GM10847 (cell line): ENCODE measurements around the gene PFKL.

Source experiments
- POLR2A ChIP-seq: IDR thresholded peaks from 2 replicates; pipeline ENCODE4 v1.6.1; 2011; ENCODE audit not compliant: insufficient read length; ENCODE audit errors: extremely low read depth

The PFKL gene

DNA sequence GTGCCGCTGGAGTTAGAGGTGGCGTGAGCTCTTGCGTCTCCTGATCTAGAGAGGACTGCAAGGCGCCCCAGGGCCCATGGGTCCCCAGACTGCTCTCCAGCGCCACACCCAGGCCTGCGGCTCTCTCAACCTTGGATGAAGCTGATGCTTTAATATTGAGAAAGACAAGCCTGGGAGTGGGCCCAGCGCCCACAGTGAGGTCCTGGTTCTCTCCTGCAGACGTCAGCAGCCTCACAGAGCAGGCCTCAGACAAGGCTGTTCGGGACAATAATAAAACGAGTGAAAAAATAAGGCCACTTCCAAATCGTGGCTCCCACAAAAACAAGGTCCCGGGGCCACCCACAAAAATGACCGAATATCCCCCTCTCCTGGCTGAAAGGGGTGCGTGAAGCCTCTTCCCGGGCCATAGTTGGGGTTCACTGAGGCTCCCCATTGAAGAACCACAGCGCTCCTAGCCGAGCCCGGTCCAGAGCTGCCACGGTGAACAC lies 32.2 kb upstream of the PFKL start:
- no peak for TF ChIP-seq POLR2A

DNA sequence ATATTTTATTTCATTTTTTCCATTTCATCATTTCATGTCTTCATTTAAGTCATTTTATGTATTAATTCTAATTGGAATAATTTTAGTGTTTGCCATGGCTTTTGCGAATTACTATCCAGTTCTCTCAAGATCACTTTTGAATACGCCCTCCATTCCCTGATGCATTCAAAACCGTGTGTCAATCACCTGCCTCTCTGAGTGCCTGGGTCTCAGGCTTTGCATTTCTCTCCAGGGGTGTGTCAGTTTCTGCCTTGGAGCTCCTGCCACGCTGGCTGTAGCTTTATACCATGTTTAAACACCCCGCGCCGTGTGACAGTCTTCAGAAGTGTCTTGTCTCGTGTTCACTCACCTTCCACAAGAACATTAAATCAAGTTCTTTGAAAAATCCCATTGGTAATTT lies 30.8 kb upstream of the PFKL start:
- no peak for TF ChIP-seq POLR2A

DNA sequence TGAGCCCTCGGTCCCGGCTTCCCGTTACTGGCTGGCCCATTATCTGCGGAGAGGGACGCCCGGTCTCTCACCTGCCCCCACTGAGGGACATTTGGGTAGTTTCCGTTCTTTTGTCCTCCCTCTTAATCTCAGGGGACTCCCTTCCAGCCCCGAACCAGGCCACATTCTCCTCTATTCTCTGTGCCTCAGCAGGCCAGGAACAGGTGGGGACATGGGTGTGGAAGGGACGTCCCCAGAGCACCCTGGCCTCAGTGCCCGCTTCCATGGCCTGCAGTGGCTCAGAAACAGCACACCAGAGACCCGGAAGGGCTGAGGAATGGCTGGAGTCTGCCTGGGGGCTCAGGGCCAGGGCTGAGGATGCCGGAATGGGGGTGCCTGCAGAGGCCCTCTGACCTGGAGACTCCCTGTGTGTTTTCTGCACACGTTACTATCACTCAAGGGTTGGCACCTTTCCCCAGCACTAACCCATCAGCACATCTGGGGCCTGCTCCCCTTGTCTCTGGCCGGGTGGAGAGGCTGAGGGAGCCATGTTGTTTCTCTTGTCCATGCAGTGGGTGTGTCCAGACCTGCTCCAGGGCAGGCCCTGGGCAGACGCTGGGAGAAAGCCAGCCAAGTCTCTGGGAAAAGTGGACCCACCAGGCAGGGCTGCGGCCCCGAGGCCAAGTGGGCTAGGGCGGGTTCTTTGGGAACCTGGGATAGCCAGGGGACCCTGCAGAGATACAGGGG lies 28.1 kb upstream of the PFKL start:
- TF ChIP-seq POLR2A: no peak

DNA sequence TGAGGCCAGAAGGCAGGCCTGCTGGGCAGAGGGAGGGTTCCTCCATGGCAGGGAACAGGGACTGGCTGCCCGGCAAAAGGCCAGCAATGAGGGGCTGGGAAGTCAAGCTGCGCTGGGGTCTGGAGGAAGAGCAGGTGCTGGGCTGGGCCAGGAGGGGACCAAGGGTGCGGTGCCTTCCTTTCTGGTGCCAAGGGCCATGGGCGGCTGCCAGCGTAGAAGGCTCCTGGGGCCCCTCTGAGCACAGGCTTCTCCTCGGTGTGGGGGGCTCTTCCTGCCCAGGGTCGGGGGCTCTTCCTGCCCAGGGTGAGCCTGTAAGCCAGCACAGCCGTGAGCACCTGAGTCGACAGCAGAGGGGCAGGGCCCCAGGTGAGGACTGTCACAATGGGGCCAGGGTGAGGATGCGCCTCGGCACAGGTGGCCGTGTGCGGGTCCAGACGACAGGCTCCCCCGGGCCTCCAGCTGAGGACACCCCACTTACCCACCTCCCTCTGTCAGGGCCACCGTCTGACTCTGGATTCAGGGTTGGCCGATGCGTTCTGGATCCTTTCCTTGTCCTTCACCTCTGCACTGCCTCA lies 27.5 kb upstream of the PFKL start:
- TF ChIP-seq POLR2A: no peak

DNA sequence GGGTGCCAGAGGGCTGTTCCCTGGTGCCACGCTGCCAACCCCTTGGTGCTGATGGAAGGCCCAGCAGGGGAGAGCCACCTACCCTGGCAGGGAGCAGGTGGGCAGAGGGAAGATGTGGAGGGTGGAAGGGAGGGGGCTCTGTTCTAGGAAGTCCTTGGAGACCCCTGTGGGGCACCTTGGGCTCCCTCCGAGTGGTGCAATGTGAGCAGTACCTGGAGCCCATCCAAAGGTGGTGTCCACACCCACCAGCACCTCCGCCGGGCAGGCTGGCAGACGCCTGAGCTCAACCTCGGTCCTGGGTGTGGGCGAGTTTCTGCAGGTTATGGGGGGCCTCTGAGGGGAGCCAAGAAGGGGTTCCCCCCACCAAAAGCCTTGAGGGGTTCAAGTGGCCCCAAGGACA lies 26.8 kb upstream of the PFKL start:
- no peak for TF ChIP-seq POLR2A

DNA sequence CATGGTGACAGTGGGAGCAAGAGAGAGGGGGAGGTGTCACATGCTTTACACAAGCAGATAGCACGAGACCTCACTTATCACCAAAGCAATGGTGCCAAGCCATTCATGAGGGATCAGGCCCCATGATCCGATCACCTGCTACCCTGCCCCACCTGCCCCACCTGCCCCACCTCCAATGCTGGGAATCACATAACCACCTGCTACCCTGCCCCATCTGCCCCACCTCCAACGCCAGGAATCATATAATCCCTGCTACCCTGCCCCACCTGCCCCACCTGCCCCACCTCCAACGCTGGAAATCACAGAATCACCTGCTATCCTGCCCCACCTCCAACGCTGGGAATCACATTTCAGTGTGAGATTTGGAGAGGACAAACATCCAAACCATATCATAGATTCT lies 24.8 kb upstream of the PFKL start:
- TF ChIP-seq POLR2A: no peak

DNA sequence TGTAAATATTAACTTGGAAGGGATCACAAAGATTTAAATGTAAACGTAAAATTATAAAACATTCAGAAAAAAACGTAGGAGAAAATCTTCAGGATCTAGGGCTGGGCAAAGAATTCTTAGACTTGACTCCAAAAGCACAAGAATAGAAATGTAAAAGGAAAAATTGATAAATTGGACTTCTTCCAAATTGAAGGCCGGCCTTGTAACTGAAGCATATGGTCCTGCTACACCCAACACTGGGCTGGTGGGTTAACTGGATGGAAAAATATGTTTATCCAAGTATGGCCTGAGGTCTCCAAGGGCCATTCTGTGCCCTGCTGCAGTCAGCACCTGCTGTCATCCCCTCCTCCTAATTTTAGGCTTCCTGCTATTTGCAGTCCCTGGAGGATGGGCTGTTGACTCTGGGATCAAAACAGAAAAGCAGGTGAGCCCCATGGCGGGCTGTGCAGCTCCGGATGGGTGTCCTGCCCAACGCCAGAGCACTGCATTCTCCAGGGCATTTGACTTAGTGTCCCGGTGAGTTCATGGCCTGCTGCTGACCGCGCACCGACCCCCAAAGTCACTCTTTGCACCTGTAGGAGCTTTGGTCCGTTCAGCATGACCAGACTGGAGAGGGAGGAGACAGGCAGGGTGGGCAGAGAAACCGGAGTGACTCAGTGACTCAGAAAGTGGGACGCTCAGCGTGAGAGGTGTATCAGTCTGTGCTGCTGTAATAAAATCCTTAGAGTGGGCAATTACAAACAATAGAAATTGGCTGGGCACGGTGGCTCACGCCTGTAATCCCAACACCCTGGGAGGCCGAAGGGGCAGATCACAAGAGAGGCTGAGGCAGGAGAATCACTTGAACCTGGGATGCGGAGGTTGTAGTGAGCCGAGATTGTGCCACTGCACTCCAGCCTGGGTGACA lies 20.2 kb upstream of the PFKL start:
- no peak for TF ChIP-seq POLR2A

DNA sequence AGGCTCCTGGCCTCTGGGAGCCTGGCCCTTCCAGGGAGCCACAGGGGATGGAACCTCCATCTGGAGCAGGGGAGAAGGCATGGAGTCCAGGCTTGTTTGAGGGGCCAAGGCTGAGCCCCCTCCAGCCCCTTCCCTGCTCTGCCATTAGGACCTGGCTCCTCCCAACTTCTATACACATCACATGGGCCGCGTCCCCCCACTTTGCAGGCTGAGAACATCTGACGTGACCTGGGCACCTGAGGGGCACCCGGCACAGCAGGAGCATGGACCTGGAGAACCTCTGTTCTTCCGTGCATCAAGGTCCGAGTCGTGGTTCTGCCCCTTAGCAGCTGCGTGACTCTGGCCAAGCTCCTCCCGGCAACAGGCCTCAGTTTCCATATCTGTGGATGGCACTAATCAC lies 18.1 kb upstream of the PFKL start:
- TF ChIP-seq POLR2A: no peak

DNA sequence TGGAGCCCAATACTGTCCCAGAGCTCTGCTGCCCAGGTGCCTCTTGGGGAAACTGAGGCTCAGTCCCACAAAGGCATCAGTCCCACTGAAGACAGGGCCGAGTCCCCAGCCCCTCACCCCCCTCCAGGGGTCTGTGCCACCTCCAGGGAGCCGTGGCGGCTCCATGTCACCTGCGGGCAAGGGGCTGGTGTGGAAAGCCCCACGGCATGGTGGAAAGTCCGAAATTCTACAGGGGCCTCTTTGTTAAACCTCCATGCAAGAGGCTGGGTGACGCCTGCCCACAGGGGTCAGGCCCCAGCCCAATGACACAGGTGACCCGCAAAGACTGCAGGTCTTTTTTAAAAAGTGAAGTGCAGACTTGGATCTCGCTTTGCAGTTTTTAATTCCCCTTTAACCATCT lies 17.5 kb upstream of the PFKL start:
- TF ChIP-seq POLR2A: no peak

DNA sequence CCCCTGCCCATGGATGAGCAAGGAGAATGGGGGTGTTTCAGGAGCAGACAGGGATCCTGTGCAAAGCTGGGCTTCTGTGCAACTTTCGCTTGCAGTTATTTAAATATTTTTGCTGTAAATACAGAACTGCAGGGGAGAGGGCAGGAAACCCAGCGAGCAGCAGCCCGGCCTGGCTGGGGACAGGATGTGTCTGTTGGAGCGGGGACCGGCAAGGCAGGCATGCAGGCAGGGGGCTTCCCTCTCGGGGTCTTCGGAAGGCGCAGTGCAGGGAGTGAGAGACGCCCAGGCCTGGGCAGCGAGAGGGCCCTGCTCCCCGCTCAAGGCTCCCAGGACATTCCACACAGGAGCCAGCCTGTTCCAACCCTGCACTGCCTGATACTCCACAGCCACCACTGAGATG lies 15.9 kb upstream of the PFKL start:
- no peak for TF ChIP-seq POLR2A

DNA sequence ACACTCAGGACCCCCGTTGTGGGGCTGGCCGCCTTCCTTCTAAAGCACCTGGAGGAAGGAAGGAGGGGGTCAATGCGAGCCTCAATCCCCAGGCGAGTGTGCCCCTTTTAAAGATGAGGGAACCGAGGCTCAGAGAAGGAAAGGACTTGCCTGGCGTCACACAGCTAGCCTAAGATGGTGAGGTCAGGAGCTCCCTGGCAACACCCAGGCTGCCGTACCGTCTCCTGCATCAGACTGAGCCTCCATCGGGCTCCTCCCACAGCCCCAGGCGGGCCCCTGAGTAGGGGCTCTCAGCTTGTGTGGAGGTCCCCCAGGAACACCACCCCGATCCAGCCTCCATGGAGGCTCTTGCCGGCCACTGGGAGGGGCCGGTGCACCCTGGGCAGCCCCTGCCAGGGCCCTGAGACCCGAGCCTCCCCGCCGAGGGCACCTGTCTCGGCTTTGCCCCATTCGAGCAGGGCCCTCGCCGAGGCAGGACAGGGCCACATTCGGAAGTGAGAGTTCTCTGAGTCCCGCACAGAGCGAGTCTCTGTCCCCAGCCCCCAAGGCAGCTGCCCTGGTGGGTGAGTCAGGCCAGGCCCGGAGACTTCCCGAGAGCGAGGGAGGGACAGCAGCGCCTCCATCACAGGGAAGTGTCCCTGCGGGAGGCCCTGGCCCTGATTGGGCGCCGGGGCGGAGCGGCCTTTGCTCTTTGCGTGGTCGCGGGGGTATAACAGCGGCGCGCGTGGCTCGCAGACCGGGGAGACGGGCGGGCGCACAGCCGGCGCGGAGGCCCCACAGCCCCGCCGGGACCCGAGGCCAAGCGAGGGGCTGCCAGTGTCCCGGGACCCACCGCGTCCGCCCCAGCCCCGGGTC lies 14.5 kb upstream of the PFKL start, which contains the start of gene AIRE:
TSS of gene AIRE (plus strand) at position 739 of the 855 bp plus-strand sequence. CDS start 131 bp downstream, outside the sequence.
- no peak for TF ChIP-seq POLR2A

DNA sequence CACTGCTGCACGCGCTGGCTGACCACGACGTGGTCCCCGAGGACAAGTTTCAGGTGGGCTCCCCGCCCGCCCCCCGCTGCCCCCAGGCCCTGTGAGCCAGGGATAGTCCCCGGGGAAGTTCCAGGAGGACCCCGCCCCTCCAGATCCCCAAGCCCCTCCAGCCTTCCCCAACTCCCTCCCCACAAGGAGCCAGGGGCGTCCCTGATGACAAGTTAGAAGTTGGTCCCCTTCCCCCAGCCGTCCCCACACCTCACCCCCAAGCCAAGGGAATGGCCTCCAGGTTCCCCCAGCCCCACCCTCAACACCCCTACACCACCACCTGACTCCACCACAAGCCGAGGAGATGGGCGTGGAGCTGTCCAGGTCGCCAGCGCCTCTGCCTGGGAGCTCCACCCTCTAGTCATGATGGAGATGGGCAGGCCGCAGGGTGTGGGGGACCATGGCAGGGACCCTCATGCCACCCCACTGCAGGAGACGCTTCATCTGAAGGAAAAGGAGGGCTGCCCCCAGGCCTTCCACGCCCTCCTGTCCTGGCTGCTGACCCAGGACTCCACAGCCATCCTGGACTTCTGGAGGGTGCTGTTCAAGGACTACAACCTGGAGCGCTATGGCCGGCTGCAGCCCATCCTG lies 13.7 kb upstream of the PFKL start:
- TF ChIP-seq POLR2A: no peak

DNA sequence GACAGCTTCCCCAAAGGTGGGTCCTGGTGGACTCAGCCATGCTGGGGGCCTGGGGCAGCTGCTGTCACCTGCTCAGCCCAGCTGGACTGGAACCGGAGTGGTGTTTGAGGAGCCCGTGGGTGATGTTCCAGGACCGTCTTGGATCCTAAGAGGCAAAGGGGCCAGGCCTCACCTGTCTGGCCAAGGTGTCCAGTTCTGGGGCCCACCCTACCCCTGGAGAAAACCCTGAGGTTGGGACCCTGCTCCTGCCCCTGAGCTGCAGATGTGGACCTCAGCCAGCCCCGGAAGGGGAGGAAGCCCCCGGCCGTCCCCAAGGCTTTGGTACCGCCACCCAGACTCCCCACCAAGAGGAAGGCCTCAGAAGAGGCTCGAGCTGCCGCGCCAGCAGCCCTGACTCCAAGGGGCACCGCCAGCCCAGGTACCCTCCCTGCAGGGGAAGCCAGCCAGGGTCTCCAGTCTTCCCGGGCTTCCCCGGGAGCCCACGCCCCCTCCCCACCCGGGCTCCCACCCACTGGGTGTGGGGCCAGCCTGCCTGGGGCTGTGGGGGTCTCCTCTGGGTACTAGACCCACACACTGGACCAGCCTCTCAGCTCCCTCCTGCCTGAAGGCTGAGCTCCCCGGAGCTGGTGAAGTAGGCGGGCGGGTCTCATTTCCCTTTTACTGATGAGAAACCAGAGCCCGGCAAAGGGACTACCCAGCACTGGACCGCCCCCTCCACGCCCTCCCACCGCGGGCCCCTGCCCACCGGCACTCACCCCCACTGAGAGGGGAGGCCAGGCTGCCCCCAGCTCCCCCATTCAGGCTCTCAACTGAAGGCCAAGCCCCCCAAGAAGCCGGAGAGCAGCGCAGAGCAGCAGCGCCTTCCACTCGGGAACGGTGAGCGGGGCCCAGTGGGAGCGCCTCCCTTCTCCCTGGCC lies 12.9 kb upstream of the PFKL start:
- TF ChIP-seq POLR2A: no peak
